Myocyte (in vitro differentiated cells): Measurements from ENCODE around the gene GRIFIN. TPM values are rescaled to one million over a fixed set of nuclear protein-coding genes. Genes with fewer than 3 reads are reported as not detected.

Experiments
- DNase-seq: peaks from one replicate; pipeline ENCODE4 v3.0.0-alpha.2; 2012; ENCODE audit warnings: low read depth
- total RNA-seq: library from RNA; depleted of rRNA; stranded (reverse); fragments of >200 nt; gene quantifications from 2 replicates; pipeline ENCODE4 v1.2.3, GENCODE V29; 2014

The GRIFIN gene
- total RNA-seq, 1 donor from 2014 or later, result not detected

DNA sequence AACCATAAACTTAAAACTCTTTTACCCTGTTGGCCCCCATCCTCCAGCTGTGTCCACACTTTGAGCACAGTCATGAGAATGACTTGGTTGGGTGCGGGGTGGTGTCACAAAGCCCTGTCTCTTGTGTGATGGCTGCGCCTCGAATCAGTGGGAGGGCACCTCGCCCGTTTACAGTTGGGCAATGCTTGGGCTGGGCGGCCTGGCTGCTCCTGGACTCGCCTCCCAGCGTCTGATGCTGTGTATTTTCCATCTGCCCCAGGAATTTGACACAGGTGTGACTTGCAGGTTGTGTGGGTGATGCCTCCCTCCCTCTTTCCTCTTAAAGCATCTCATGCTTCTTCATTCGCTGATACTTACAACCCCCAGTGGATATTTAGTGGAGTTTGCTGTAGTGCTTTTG, 39.1 kb downstream of the GRIFIN start:
- DNase-seq, result no peak

DNA sequence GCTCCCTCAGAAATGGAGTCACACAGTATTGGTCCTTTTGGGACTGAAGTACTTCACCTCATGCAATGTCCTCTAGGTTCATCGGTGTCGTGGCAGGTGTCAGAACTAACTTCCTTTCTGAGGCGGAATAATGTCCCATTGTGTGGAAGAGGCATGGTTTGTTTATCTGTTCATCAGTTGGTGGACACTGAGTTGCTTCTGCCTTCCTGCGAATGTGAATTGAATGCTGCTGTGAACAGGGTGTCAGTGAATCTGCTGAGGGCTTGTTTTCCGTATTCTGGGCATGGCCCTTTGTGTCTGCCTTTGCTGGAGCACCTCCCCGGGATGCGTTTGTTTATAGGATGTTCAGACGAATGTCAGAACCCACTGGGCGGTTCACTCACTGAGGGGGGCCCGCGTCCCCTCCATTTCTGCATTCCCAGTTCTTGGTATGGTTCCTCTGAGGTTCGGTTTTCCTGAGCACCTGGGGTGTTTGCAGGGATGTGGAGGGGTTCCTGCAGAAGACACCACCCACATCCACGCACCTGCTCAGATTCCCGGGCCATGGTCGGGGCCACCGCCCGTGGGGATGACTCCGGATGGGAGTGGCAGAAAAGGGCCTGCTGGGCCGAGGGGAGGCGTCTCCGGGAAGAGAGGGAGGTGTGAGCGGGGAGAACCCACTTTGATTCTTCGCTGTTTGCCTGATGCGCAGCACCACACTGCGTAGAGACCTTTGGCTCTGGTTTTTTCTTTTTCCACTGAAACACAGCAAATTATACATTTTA, 39.7 kb downstream of the GRIFIN start:
- DNase-seq, result no peak

DNA sequence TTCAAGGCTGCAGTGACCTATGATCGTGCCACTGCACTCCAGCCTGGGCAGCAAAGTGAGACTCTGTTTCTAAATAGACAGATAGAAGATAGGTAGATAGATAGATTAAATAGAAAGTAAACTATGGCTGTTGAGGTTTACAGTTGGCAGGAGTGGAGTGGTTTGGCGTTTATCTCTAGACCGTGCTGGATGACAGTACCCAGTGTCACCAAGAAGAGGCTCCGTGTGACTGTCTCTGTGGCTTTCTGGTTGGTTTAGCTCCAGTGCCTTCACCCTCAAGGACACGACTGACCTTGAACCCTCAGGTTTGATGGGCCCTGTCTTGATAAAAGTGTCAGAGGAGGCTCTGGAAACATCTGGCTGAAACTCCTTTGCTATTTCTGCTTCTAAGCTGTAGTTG, 41.1 kb downstream of the GRIFIN start:
- no peak for DNase-seq

GRCh38 chr7:2433713-2434550, 42.3 kb downstream of the GRIFIN start:
- DNase-seq, result no peak

- no peak for DNase-seq
Measured at GRCh38 chr7:2432910-2433712, 43.1 kb downstream of the GRIFIN start.

DNA sequence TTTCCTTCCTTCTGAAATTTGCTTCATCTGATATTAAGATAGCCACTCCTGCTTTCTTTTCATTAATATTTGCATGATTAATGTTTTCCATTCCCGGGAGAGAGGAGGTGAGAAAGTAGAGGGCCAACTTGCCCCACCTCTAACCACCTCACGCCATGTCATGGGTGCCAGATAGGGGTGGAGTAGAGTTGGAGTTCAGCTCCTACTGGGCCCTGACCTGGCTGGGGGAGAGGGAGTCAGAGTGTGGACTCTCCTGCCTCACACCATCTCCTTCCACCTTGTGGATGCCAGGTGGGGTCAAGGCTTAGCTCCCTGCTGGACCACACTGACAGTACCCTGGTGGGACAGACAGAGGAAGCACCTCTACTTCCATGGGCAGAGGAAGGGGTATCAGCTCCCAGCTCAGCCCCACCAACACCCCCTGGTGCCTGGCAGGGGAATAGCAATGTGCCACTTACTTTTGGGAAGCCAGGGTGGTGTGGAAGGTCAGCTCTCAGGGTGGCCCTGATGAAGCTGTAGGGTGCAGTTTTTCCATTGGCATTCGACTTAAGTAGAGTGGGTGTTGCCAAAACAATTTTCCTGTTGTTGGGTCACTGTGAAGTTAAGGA, 44.8 kb downstream of the GRIFIN start:
- no peak for DNase-seq

GRCh38 chr7:2425749-2426148, 50.4 kb downstream of the GRIFIN start:
- DNase-seq, result no peak

Other genes starting within 250 kb of the GRIFIN start
- 40.9 and 41.3 TPM in 2 replicates for gene MAD1L1, start 243.5 kb downstream of the GRIFIN start, total RNA-seq
- 21.1 and 26.1 TPM in 2 replicates for gene MRM2, start 234.2 kb downstream of the GRIFIN start, total RNA-seq
- 25.6 and 29.9 TPM in 2 replicates for gene NUDT1, start 234.2 kb downstream of the GRIFIN start, total RNA-seq
- 17.3 and 17.9 TPM in 2 replicates for gene SNX8, start 162.0 kb downstream of the GRIFIN start, total RNA-seq
- gene EIF3B, start 121.6 kb downstream of the GRIFIN start, total RNA-seq, result 226 and 236 TPM in 2 replicates
- 6.8 and 8.6 TPM in 2 replicates for gene CHST12, start 72.8 kb downstream of the GRIFIN start, total RNA-seq
- gene LFNG, start 43.4 kb upstream of the GRIFIN start, total RNA-seq, result 6.8 and 10.8 TPM in 2 replicates
- gene BRAT1, start 79.1 kb upstream of the GRIFIN start, total RNA-seq, result 43.1 and 54.9 TPM in 2 replicates
- 12.1 and 13.6 TPM in 2 replicates for gene IQCE, start 82.6 kb upstream of the GRIFIN start, total RNA-seq
- 27.6 and 29.1 TPM in 2 replicates for gene TTYH3, start 155.6 kb upstream of the GRIFIN start, total RNA-seq
- 0.11 TPM in 1 of 2 replicates, not detected in the other for gene AMZ1, start 211.8 kb upstream of the GRIFIN start, total RNA-seq